ENCODE data around the gene RPAP2.

DNA sequence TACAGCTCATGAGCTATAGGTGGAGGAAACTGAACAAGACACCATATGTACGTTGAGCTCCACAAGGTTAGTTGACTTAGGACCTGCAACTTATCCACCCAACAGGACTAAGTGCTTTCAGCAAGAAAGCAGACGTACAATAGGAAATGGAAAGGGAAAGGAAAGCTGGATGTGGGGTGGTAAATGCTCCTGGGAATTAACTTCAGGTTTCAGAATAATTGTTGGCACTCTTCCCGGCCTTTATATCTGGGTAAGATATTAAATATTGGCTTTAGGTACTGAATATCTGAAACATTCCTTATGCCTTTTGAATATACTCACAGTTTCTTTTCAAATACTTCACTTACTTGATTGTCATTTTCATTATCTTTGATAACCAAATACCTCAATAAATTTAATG lies 36.3 kb upstream of the RPAP2 start:
- TF ChIP-seq POLR2AphosphoS5 (IDR thresholded peaks at IDR 0.05; ENCODE audit: low read depth, low read length) (no peak), POLR2A (IDR thresholded peaks at IDR 0.05; ENCODE audit: low read depth, low read length) (no peak), PAX5 (IDR thresholded peaks at IDR 0.05; ENCODE audit: insufficient read depth, low read length, severe bottlenecking) (no peak), TAF1 (IDR thresholded peaks at IDR 0.05; ENCODE audit: low read depth, low read length) (no peak), POU2F2 (IDR thresholded peaks at IDR 0.05; ENCODE audit: low read depth, low read length) (no peak)

Measured in GM12891 (cell line).